HG03064 (cell line): ENCODE measurements around the gene SLC35G1.

Experiments
- ATAC-seq: cut with Tn5 transposase; IDR thresholded peaks from one replicate; pipeline ENCODE4 v1.9.1; 2021; ENCODE audit warnings: low read depth; ENCODE audit not compliant: unreplicated experiment

Gene SLC35G1

GRCh38 chr10:93945819-93946218 lies 52.0 kb downstream of the SLC35G1 start:
- no peak for ATAC-seq

- ATAC-seq: no peak
Measured at GRCh38 chr10:93947055-93947454, 53.3 kb downstream of the SLC35G1 start.

GRCh38 chr10:93947524-93947923 lies 53.7 kb downstream of the SLC35G1 start:
- ATAC-seq: no peak

- ATAC-seq: no peak
Measured at GRCh38 chr10:93951905-93952304, 58.1 kb downstream of the SLC35G1 start.
